RWPE2 (cell line): ENCODE data around the gene UGGT2.
"Not testable (repeated sequence)": the region's sequence is repeated elsewhere in the genome, so short reads cannot be mapped to it uniquely, and the experiment has no call there.

Source experiments
- ATAC-seq: fragments of 200-7000 bp; cut with Tn5 transposase; 3 replicates; pipeline ENCODE4 v1.9.1; 2021; ENCODE audit warnings: low read depth
- DNase-seq: peaks from one replicate; pipeline ENCODE4 v3.0.0-alpha.2; 2020; ENCODE audit warnings: low spot score
- H3K27ac ChIP-seq: fragments of 450-650 bp; 2 replicates; pipeline ENCODE4 v1.5.1; 2017; ENCODE audit warnings: mild to moderate bottlenecking; ENCODE audit not compliant: poor library complexity, severe bottlenecking
- H3K27me3 ChIP-seq: fragments of 250-450 bp; sonication (Bioruptor Pico); 2 replicates; pipeline ENCODE4 v1.5.1; 2021; ENCODE audit warnings: mild to moderate bottlenecking, moderate library complexity; ENCODE audit not compliant: insufficient read depth, poor library complexity, severe bottlenecking
- H3K36me3 ChIP-seq: fragments of 250-450 bp; sonication (Bioruptor Pico); 2 replicates; pipeline ENCODE4 v1.5.1; 2020; ENCODE audit warnings: low read depth, mild to moderate bottlenecking, moderate library complexity
- H3K4me1 ChIP-seq: fragments of 250-450 bp; sonication (Bioruptor Pico); 2 replicates; pipeline ENCODE4 v1.5.1; 2021; ENCODE audit warnings: mild to moderate bottlenecking, moderate library complexity; ENCODE audit not compliant: insufficient read depth, poor library complexity, severe bottlenecking
- H3K4me3 ChIP-seq: fragments of 250-450 bp; sonication (Bioruptor Pico); 2 replicates; pipeline ENCODE4 v1.5.1; 2021; ENCODE audit warnings: mild to moderate bottlenecking, moderate library complexity; ENCODE audit not compliant: severe bottlenecking
- H3K9me3 ChIP-seq: fragments of 250-450 bp; sonication (Bioruptor Pico); 2 replicates; pipeline ENCODE4 v1.5.1; 2021; ENCODE audit warnings: mild to moderate bottlenecking, moderate library complexity; ENCODE audit not compliant: severe bottlenecking
- CTCF ChIP-seq: fragments of 450-650 bp; IDR thresholded peaks from one replicate; pipeline ENCODE4 v1.5.1; 2017; ENCODE audit warnings: mild to moderate bottlenecking, moderate library complexity; ENCODE audit not compliant: poor library complexity, severe bottlenecking

Gene UGGT2

GRCh38 chr13:96000069-96000468 is 53.1 kb downstream of the UGGT2 start:
- Histone ChIP-seq H3K27me3 (no peaks in the 10 kb centered on the region), H3K4me1 (no peaks in the 10 kb centered on the region), H3K36me3 (peaks cover 4% of the 10 kb centered on the region), H3K4me3 (no peak overlapping the region), H3K9me3 (no peaks in the 10 kb centered on the region), H3K27ac (no peak overlapping the region)
- ATAC-seq, result no peak
- TF ChIP-seq CTCF, result no peak
- DNase-seq, result no peak

GRCh38 chr13:95987841-95988240 is 65.4 kb downstream of the UGGT2 start:
- no peaks in the 10 kb centered on the region for H3K9me3 ChIP-seq
- no peak overlapping the region for H3K27ac ChIP-seq
- H3K4me1 ChIP-seq, result no peaks in the 10 kb centered on the region
- no peak for DNase-seq
- H3K27me3 ChIP-seq, result no peaks in the 10 kb centered on the region
- peaks cover 19% of the 10 kb centered on the region for H3K36me3 ChIP-seq
- no peak for TF ChIP-seq CTCF
- no peak for ATAC-seq
- no peak overlapping the region for H3K4me3 ChIP-seq

GRCh38 chr13:95982144-95982543 is 71.1 kb downstream of the UGGT2 start:
- DNase-seq (no peak), ATAC-seq (no peak)
- Histone ChIP-seq H3K27me3 (no peaks in the 10 kb centered on the region), H3K9me3 (no peaks in the 10 kb centered on the region), H3K4me1 (no peaks in the 10 kb centered on the region), H3K4me3 (no peak overlapping the region), H3K36me3 (peaks cover 8% of the 10 kb centered on the region), H3K27ac (no peak overlapping the region)
- no peak for TF ChIP-seq CTCF

DNA sequence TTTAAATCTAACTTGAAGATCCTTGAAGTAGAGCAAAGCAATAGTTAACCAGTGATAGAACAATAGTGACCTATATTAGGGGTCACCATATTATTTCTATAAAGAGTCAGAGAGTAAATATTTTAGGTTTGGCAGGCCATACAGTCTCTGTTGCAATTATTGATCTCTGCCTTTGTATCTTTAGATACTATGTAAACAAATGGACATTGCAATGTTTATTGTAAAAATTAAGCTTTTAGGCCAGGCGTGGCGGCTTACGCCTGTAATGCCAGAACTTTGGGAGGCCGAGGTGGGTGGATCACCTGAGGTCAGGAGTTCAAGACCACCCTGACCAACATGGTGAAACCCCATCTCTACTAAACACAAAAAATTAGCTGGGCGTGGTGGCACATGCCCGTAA is 80.5 kb downstream of the UGGT2 start:
- not testable (repeated sequence) for H3K9me3 ChIP-seq, H3K4me1 ChIP-seq, H3K27ac ChIP-seq, DNase-seq, H3K4me3 ChIP-seq, H3K36me3 ChIP-seq, ATAC-seq, H3K27me3 ChIP-seq

DNA sequence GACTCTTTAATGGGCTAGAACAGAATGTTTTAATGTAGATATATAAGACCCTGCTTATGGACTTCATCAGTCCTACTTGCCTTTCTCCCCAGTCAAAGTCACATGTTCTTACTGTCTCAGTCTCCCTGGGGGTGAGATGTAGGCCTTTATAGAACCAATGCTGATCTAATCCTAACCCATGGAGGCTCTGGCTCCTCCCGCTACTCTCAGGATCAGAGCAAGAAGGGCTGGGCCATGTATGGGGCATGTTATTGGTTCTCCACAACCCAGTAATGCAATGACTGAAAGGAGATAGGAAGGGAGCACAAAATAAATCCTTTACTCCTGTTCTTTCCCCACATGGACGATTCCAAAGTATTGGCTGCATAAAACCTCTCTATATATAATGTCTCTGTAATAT is 82.3 kb downstream of the UGGT2 start:
- no peak overlapping the region for H3K27ac ChIP-seq
- DNase-seq, result no peak
- peaks cover 10% of the 10 kb centered on the region; the same call in 1 of the 2 replicates for H3K36me3 ChIP-seq
- no peak for TF ChIP-seq CTCF
- H3K27me3 ChIP-seq, result no peaks in the 10 kb centered on the region
- no peaks in the 10 kb centered on the region for H3K9me3 ChIP-seq
- no peak for ATAC-seq
- no peaks in the 10 kb centered on the region for H3K4me1 ChIP-seq
- H3K4me3 ChIP-seq, result no peak overlapping the region
